ENCODE results near the gene GH2. TPM values are rescaled to one million over a fixed set of nuclear protein-coding genes. Genes with fewer than 3 reads are reported as not detected.
A peak's percentile ranks its signal among the peaks of the same experiment; 100 is the strongest.
"Not testable (repeated sequence)": the region's sequence is repeated elsewhere in the genome, so short reads cannot be mapped to it uniquely, and the experiment has no call there.

Gene GH2
- total RNA-seq, 1 experiment from 2014 or later = not detected

DNA sequence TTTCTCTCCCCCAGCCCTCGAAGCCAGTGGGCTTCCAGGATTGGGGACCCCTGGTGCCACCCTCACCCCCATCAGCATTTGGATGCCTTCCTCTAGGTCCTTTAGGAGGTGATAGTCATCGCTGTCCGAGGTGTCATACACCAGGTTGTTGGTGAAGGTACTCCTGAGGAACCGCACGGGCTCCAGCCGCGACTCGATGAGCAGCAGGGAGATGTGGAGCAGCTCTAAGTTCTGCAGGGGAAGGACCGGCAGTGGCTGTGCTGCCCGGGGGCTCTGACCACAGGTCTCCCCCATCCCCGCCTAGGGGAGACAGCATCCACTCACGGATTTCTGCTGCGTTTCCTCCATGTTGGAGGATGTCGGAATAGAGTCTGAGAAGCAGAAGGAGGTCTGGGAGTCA lies 28.4 kb upstream of the GH2 start:
- Histone ChIP-seq H3F3A (ENCODE audit: low read length, unreplicated experiment) (no peaks in the 10 kb centered on the region), H3K27me3 (ENCODE audit: low read length) (peaks cover 10% of the 10 kb centered on the region), H3K27ac (ENCODE audit: low read length) (no peak overlapping the region), H3K9me3 (ENCODE audit: low read length) (no peaks in the 10 kb centered on the region), H3K36me3 (ENCODE audit: low read depth, low read length) (no peaks in the 10 kb centered on the region), H2AFZ (ENCODE audit: low read length) (no peak overlapping the region), H3K4me2 (ENCODE audit: low read length) (no peak overlapping the region), H3K9ac (ENCODE audit: low read length) (no peak overlapping the region), H3K4me3 (ENCODE audit: low read length) (no peak overlapping the region), H4K20me1 (ENCODE audit: low read length) (no peaks in the 10 kb centered on the region), H3K9me2 (replicated peaks; ENCODE audit: low read length) (no peaks in the 10 kb centered on the region), H3K4me1 (ENCODE audit: insufficient read depth, low read length) (no peaks in the 10 kb centered on the region), H3K79me2 (ENCODE audit: low read length) (no peaks in the 10 kb centered on the region)
- TF ChIP-seq, protein P1, sequence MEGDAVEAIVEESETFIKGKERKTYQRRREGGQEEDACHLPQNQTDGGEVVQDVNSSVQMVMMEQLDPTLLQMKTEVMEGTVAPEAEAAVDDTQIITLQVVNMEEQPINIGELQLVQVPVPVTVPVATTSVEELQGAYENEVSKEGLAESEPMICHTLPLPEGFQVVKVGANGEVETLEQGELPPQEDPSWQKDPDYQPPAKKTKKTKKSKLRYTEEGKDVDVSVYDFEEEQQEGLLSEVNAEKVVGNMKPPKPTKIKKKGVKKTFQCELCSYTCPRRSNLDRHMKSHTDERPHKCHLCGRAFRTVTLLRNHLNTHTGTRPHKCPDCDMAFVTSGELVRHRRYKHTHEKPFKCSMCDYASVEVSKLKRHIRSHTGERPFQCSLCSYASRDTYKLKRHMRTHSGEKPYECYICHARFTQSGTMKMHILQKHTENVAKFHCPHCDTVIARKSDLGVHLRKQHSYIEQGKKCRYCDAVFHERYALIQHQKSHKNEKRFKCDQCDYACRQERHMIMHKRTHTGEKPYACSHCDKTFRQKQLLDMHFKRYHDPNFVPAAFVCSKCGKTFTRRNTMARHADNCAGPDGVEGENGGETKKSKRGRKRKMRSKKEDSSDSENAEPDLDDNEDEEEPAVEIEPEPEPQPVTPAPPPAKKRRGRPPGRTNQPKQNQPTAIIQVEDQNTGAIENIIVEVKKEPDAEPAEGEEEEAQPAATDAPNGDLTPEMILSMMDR (conservative IDR thresholded peaks at IDR 0.05; ENCODE audit: low read depth, low read length) = no peak
- TF ChIP-seq EZH2 (IDR thresholded peaks at IDR 0.05; ENCODE audit: low read length, unreplicated experiment) = no peak
- TF ChIP-seq EZH2phosphoT487 (IDR thresholded peaks at IDR 0.05; ENCODE audit: borderline replicate concordance, low read length) = no peak
- BruUV-seq (replicated peaks) = no TSS peak
- no peak for ATAC-seq
- DNase-seq = no peak
- ChIA-PET CTCF (no interaction called here), POLR2A (ENCODE audit: unreplicated experiment) (no interaction called here)
- intact Hi-C loops (cut with micrococcal nuclease) = loop anchor here (10.0 kb wide), 1 partner anchor 375 kb away; no protein-coding TSS in a partner anchor

DNA sequence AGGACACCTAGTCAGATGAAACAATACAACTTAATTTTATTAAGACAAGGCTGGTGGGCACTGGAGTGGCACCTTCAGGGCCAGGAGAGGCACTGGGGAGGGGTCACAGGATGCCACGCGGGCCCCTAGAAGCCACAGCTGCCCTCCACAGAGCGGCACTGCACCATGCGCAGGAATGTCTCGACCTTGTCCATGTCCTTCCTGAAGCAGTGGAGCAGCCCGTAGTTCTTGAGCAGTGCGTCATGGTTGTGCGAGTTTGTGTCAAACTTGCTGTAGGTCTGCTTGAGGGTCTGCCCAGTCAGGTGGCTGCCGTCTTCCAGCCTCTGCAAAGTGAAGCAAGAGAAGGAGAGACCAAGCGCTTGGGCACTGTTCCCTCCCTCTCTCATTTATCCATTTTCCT lies 27.8 kb upstream of the GH2 start:
- POLR2A ChIA-PET (ENCODE audit: unreplicated experiment); DNase-seq; intact Hi-C loops (cut with micrococcal nuclease); H3K4me3 ChIP-seq (ENCODE audit: low read length); H3K9ac ChIP-seq (ENCODE audit: low read length); CTCF ChIA-PET; H4K20me1 ChIP-seq (ENCODE audit: low read length); H3K4me1 ChIP-seq (ENCODE audit: insufficient read depth, low read length); BruUV-seq (replicated peaks); ATAC-seq; H3F3A ChIP-seq (ENCODE audit: low read length, unreplicated experiment); H3K27ac ChIP-seq (ENCODE audit: low read length); H3K36me3 ChIP-seq (ENCODE audit: low read depth, low read length); H3K79me2 ChIP-seq (ENCODE audit: low read length); H3K9me2 ChIP-seq (replicated peaks; ENCODE audit: low read length); H3K27me3 ChIP-seq (ENCODE audit: low read length); H2AFZ ChIP-seq (ENCODE audit: low read length); H3K9me3 ChIP-seq (ENCODE audit: low read length); H3K4me2 ChIP-seq (ENCODE audit: low read length): not testable (repeated sequence)

DNA sequence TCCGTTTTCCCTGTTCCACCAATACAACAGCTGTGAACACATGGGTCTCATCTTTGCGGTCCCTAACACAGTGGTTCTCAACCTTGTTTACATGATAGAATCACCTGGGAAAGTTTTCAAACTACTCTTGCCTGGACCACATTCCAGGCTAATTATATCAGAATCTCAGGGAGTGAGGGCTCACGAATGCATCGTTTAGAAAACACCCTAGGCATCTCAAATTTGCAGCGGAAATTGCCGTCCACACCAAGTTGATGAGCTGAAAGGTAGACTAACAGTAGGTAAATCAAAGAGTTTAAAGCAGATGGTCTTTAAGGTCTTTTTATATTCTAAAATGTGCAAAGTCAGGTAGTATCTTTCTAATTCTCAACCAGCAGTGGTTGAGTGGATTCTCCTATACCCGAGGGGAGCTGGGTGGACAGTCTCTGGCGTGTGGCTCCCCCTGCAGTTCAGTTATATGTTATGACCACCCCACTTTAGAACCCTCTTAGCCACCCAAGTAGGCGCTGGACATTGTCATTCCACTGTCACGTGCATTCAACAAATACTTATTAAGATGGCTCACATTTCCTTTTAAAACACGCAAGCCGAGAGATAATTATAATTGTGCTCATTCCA lies 25.5 kb upstream of the GH2 start:
- ATAC-seq = peak; percentile 42; the same call in 1 of the 2 replicates
- not testable (repeated sequence) for H3K27me3 ChIP-seq (ENCODE audit: low read length); H3K9me2 ChIP-seq (replicated peaks; ENCODE audit: low read length)

DNA sequence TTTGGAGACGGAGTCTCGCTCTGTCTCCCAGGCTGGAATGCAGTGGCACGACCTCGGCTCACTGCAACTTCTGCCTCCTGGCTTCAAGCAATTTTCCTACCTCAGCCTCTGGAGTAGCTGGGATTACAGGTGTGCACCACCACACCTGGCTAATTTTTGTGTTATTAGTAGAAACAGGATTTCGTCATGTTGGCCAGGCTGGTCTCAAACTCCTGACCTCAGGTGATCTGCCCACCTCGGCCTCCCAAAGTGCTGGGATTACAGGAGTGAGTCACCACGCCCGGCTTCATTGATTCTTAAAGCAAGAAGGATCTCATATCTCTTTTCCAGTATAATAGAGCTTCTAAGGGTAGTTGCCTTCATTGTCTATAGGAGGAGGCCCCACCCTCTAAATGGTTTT lies 23.1 kb upstream of the GH2 start:
- ATAC-seq; H3F3A ChIP-seq (ENCODE audit: low read length, unreplicated experiment); H3K79me2 ChIP-seq (ENCODE audit: low read length); H3K27me3 ChIP-seq (ENCODE audit: low read length); H3K4me3 ChIP-seq (ENCODE audit: low read length); H2AFZ ChIP-seq (ENCODE audit: low read length); DNase-seq; intact Hi-C loops (cut with micrococcal nuclease); H3K9ac ChIP-seq (ENCODE audit: low read length); H3K4me1 ChIP-seq (ENCODE audit: insufficient read depth, low read length); H3K36me3 ChIP-seq (ENCODE audit: low read depth, low read length); BruUV-seq (replicated peaks); H3K4me2 ChIP-seq (ENCODE audit: low read length); H4K20me1 ChIP-seq (ENCODE audit: low read length); H3K9me2 ChIP-seq (replicated peaks; ENCODE audit: low read length); H3K27ac ChIP-seq (ENCODE audit: low read length); H3K9me3 ChIP-seq (ENCODE audit: low read length): not testable (repeated sequence)
- CTCF ChIA-PET = interaction anchor here (1.0 kb wide), 1 partner anchor 14 kb away, joined by 3 read pairs; the partner anchor contains the start of gene GH1
- POLR2A ChIA-PET (ENCODE audit: unreplicated experiment) = interaction anchor here (0.7 kb wide), 1 partner anchor 535 kb away, joined by 5 read pairs; no protein-coding TSS in a partner anchor

More for the DNA sequence above, 25.5 kb upstream of the GH2 start:
- H3K9me3 ChIP-seq (ENCODE audit: low read length); POLR2A ChIA-PET (ENCODE audit: unreplicated experiment); H3K9ac ChIP-seq (ENCODE audit: low read length); BruUV-seq (replicated peaks); H3K4me2 ChIP-seq (ENCODE audit: low read length); H4K20me1 ChIP-seq (ENCODE audit: low read length); intact Hi-C loops (cut with micrococcal nuclease); H3K4me1 ChIP-seq (ENCODE audit: insufficient read depth, low read length); H3K79me2 ChIP-seq (ENCODE audit: low read length); H3K27ac ChIP-seq (ENCODE audit: low read length); H2AFZ ChIP-seq (ENCODE audit: low read length); H3K4me3 ChIP-seq (ENCODE audit: low read length); CTCF ChIA-PET; H3K36me3 ChIP-seq (ENCODE audit: low read depth, low read length); H3F3A ChIP-seq (ENCODE audit: low read length, unreplicated experiment): not testable (repeated sequence)
- TF ChIP-seq, protein P1 (conservative IDR thresholded peaks at IDR 0.05; ENCODE audit: low read depth, low read length) = peak; percentile 45
- peak; percentile 37 for DNase-seq
